GM18870 (cell line): ENCODE measurements around the gene TRAK2.

Experiments
- ATAC-seq: cut with Tn5 transposase; IDR thresholded peaks from one replicate; pipeline ENCODE4 v1.9.1; 2021; ENCODE audit warnings: moderate library complexity; ENCODE audit not compliant: unreplicated experiment

The TRAK2 gene

GRCh38 chr2:201363857-201364560 lies 87.2 kb downstream of the TRAK2 start:
- ATAC-seq, result no peak

- ATAC-seq, result no peak
Measured at GRCh38 chr2:201362396-201362795, 88.9 kb downstream of the TRAK2 start.

GRCh38 chr2:201361078-201361733 lies 90.1 kb downstream of the TRAK2 start:
- ATAC-seq, result no peak

DNA sequence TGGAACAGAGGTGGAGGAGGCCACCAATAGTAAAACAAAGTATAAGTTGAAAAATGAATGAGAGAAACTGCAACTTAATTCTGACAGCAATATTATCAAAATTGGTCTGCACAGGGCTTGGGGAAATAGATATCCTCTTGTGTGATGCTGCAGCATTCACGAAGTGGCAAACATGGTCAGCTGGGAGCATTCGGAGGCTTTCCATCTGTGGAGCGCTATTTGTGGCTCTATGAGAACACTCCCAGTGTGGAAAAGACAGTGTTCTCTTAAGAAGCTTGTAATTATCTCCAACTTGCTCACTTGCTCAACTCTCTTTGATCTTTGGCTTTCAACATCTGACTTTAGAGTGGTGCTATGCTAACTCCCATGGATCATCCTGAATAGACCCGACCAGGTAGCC lies 91.0 kb downstream of the TRAK2 start:
- ATAC-seq, result no peak

GRCh38 chr2:201358684-201359083 lies 92.6 kb downstream of the TRAK2 start:
- ATAC-seq, result no peak

DNA sequence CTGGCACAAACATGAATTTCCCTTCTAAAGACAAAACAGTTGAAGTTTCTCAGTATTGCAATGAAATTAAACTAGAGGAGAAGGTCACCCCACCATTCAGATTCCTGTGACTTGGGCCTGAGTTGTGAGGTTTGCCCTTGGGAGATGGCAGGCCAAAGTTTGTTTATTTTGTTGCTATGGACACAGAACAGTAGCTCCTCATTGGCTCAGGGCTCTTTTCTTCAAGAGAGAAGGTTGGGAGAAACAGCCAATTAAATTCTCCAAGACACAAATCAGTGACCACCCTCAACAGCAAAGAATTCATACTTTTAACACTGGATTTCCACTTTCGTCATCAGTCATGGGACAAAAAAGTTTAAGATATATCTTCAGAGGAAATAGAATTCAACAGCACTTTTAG lies 94.0 kb downstream of the TRAK2 start, which contains the start of gene FLACC1:
Gene FLACC1, minus strand, starts transcription at position 125 of the 400 bp plus-strand sequence. CDS start 5,941 bp downstream, outside the sequence.
- no peak for ATAC-seq

- ATAC-seq, result no peak
Measured at GRCh38 chr2:201353116-201353515, 98.1 kb downstream of the TRAK2 start.

DNA sequence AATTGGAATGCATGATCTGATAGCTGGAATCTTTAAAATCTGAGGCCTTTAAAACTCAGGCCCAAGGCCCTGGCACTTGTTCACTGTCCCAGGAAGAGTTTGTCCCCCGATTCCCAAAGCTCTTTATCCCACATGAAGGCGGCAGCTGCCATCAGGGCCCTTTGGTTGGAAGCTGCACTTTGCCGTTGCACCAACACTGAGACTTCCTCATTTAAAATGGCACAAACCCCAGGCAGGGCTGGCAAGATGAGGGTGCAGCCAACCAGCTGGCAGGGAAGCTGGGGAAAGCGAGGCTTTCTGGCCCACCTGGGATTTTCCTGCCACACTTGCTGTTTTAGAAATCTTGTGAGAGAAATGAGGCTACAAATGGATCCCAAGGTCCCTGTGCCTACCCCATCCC lies 100.4 kb downstream of the TRAK2 start:
- ATAC-seq, result no peak

GRCh38 chr2:201349601-201350000 lies 101.7 kb downstream of the TRAK2 start:
- ATAC-seq, result no peak

- no peak for ATAC-seq
Measured at GRCh38 chr2:201348758-201349157, 102.5 kb downstream of the TRAK2 start.

- no peak for ATAC-seq
Measured at GRCh38 chr2:201347138-201347537, 104.1 kb downstream of the TRAK2 start.

DNA sequence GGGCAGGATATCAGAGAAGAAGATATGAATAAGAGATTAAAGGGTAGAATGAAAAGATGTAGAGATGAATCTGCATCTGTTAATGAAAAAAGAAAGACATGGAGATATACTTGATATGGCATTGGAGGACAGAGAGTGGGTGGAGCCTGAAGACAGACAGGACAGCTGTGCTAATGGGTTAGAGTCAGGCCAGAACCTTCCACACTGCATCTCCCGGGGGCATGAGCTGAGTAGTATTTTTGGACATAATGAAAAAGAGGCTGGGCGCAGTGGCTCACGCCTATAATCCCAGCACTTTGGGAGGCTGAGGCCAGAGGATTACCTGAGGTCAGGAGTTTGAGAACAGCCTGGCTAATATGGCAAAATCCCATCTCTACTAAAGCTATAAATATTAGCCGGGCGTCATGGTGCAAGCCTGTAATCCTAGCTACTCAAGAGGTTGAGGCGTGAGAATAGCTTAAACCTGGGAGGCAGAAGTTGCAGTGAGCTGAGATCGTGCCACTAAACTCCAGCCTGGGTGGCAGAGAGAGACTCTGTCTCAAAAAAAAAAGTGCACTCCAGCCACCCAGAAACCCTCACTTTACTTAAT lies 105.5 kb downstream of the TRAK2 start:
- no peak for ATAC-seq

- ATAC-seq, result peak; percentile 78
Measured at GRCh38 chr2:201344663-201345366, 106.4 kb downstream of the TRAK2 start.

DNA sequence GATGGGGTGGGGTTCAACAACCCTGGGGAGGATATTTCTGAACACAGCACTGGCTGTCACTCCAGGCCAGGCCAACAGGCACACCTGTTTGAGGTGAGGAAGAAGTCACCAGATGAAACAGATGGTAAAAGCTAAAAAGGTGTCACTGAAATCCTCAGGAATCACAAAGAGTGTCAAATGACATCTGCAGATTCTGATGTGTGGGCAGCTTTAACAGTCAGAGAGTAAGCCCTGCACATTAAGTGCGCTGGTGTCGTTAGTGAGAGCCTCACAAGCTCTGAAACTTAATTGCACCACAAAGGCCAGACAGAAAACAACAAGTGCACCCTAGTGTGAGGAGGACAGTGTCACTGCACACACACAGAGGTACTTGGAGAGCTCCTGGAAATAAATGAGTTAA lies 107.7 kb downstream of the TRAK2 start:
- ATAC-seq, result no peak

GRCh38 chr2:201342923-201343322 lies 108.3 kb downstream of the TRAK2 start:
- no peak for ATAC-seq

GRCh38 chr2:201329409-201329808 lies 121.8 kb downstream of the TRAK2 start:
- no peak for ATAC-seq

DNA sequence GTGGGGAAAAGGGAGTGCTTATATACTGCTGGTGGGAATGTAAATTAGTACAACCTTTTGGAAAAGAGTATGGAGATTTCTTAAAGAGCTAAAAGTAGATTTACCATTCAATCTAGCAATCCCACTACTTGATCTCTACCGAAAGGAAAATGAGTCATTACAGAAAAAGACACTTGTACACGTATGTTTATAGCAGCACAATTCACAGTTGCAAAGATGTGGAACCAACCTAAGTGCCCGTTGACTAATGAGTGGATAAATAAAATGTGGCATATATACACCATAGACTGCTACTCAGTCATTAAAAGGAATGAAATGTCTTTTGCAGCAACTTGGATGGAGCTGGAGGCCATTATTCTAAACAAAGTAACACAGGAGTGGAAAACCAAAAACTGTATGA lies 123.6 kb downstream of the TRAK2 start:
- ATAC-seq, result no peak
